Activated CD8-positive, alpha-beta memory T cell treated with anti-CD3 and anti-CD28 coated beads for 4 hours (primary cell): Measurements from ENCODE around the gene AKAP6.
"Not testable (repeated sequence)": the region's sequence is repeated elsewhere in the genome, so short reads cannot be mapped to it uniquely, and the experiment has no call there.

ENCODE experiments used
- DNase-seq, 2 donors: peaks; one replicate each; pipeline ENCODE4 v3.0.0-alpha.2; 2020; ENCODE audit warnings: low read depth in 2 of 2

AKAP6 gene

DNA sequence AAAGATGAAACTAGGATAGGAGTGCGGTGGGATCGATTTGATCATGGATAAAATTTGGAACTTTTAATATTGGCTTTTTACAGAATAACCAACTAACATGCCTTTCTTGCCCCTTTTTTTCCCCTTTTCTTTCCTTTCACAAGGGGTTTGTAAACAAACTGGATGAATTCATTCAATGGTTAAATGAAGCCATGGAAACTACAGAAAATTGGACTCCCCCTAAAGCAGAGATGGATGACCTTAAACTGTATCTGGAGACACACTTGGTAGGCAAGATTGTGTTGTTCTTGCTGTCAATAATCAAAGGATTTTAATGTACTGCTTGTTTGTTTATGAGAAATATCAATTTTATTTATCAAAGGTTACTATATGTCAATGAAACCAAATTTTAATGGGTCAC is 247.9 kb downstream of the AKAP6 start:
- no peak for DNase-seq

DNA sequence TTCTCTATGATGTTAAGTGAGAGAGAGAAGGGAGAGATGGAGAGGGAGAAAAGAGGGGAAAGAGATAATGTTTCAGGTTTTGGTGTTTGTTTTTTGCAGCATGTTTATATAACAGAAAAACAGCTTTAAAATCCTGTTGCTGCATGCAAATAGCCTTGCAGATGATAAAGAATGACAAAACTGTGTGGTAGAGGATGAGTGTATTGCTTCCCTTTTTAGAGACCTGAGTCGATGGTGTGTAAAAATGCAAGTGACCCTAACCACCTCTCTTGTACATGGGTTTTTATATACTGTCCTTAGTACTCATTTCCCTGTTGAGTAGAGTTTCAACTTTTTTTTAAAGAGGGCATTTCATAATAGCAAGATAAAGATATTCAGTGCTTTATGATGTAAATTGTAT is 249.1 kb downstream of the AKAP6 start:
- DNase-seq: no peak

DNA sequence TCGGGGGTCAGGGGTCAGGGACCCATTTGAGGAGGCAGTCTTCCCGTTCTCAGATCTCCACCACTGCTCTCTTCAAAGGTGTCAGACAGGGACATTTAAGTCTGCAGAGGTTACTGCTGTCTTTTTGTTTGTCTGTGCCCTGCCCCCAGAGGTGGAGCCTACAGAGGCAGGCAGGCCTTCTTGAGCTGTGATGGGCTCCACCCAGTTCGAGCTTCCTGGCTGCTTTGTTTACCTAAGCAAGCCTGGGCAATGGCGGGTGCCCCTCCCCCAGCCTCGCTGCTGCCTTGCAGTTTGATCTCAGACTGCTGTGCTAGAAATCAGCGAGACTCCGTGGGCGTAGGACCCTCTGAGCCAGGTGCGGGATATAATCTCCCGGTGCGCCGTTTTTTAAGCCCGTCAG is 254.3 kb downstream of the AKAP6 start:
- DNase-seq: not testable (repeated sequence)

DNA sequence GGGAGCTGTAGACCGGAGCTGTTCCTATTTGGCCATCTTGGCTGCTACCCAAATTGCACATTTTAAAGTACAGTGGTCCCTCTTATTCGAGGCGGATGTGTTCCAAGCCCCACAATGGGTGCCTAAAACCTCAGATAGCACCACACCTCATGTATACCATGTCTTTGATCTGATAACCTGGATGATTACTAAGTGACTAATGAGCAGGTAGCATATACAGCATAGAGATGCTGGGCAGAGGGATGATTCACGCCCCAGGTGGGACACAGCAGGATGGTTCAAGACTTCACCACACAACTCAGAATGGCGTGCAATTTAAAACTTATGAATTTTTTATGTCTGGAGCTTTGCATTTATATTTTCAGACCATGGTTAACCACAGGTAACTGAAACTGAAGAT is 255.0 kb downstream of the AKAP6 start:
- DNase-seq: no peak

DNA sequence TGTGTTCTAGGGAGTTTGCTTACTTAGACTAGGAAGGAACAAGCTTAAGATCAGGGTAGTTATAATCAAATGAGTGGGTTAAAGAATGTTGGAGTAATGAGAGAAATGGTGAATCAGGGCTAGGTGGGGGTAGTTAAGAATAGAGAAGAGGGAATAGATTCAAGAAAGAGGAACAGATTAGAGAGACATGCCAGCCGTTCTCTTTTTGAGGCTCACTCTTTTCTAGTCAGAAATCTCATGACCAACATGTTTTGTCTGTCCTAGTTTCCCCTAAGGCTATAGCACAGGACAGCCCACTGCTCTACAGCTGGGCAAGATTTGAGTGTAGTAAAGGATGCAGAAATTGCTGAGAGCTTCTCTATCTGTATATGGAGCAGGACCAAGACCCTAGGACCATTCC is 258.4 kb downstream of the AKAP6 start:
- DNase-seq: no peak

DNA sequence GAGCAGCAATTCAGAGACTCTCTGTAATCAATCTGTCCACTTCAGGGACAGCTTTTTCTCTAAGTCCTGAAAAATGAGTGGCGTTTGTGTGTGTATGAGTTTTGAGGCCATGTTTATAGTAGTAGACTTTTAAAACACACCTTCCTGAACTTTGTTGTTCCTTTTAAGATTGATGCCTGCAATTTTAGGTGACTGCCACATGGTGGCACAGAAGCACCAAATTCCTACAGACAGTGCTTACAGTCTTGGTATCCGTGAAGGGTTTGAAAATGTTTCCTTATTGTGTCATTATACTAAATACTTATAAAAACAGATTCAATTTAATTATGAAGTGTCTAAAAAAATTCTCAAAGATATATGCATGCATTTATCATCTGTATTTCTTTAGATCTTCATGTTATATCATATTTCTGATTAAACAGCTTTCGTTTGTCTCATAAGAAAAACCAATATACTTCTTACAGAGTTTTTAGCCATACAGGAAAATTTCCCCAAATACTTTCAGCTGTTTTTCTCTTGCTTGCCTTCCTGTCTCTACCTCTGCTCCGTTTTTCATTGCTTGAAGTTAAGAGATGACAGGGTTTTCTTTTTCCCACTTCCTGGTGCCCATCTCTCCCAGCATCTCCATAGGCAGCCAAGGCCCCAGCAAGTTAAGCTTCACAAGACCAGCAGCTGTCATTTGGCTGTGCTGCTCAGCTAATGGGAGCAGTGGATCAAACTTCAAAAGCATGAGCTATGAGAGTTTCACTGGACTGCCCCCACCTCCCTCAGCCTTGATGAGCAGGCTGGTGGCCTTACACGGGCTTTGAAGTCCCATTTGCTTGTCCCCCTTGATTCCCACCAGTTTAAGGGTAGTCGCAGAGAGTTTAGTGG is 259.6 kb downstream of the AKAP6 start:
- DNase-seq: no peak

DNA sequence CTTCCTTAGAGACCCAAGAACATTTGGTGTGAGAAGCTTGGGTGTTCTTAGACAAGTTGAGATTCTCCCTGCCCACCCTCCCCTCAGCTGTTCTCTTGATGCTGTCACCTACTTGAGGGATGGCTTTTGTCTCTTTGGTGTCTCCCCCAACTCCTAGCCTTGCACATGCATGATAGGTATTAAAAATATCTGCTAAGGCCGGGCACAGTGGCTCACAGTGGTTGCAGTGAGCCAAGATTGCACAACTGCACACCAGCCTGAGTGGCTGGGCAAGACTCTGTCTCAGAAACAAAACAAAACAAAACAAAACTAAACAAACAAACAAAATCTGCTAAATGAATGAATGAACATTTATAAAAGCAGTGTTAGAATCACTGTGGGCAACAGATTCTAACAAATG is 261.1 kb downstream of the AKAP6 start:
- DNase-seq: no peak

DNA sequence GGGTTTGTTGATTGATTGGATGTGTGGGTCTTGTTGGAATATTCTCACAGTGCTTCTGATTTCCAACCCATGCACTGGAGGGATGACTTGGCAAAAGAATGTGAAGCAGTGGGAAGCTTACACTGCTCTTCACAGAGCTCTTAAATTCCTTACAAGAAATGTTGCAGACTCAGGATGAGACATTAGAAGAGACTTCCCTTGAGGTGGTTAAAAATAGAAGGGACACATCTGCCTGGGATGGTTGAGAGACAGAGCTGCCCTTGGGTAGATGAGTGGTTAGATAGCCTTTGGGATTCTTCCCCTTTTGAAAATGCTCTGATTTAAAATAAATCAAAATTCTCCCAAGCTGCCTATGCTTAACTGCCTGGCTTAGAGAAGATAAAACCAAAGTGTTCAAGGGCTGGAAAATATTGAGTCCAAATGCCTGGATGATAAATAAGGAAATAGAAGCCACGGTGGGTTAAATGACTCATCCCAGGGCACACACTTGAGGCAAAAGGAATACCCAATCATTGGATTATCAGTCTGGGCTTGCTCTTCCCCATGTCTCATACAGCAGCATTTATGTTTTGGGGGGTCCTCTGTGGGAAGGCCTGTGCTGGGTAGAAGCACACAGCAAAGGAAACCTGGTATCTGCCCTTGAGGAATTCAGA is 264.3 kb downstream of the AKAP6 start:
- DNase-seq: no peak

DNA sequence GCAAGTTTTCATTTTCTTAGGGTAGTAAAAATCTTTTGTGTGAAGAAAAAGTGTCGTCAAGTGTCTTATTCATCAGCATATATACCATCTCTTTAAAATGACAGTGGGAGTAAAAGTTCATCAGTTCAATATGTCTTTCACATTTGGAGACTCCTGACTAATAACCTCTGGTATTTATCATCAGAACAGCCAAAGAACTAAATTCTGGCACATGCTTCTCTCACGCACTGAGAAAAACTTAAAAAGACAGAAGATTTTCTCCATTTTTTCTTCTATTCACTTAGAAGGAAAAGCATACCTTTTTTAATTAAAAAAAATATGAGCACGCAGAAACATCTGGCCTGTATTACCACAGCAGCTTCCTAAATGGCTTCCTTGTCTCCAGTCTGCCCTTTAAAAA is 265.7 kb downstream of the AKAP6 start:
- no peak for DNase-seq

DNA sequence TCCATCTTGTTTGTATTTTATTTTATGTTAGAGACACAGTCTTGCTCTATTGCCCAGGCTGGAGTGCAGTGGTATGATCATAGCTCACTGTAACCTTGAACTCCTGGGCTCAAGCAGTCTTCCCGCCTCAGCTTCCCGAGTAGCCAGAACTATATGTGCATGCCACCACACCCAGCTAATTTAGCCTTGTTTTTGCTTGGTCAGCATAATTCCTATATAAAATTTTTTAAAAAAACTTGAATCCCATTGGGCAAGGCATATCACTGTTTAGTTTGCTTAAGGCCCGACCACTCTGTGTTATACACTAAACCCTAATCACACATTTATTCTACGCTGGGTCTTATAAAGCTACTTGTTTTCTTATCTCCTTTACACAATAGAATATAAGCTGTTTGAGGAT is 266.4 kb downstream of the AKAP6 start:
- DNase-seq: no peak

DNA sequence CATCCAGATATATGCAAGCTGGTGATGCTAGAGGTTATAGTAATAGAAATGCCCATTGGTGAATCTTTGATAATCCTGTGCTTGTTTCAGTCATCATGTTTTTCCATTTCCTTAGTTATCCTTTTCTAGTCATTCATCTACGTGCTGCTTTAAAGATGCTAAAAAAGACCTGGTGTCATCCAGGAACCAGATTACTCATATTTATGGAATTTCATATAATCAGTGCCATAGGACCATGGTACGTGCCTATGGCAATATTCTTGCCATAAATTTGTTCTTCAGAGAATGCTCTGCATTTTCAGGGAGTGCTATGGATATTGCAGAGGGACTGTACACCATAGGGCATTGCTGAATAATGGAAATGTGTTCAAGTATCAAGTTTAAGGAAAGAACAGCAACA is 267.3 kb downstream of the AKAP6 start:
- no peak for DNase-seq

DNA sequence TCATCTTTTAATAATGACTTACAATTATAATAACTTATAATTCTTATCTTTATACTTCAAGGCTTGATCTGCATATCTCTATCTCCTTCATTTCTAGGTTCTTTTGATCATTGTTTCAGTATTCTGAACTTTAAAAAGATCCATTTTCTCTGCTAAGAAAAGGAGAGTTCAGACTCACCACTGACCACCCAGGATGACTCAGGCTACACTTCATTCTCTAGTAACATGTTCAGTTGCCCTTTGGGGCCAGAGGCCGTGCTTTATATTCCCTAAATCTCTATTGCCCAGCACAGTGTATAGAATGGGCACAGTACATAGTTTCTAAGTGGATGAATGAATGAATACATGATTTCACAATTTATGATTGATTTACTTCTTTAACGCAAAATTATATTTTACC is 268.7 kb downstream of the AKAP6 start:
- DNase-seq: no peak

DNA sequence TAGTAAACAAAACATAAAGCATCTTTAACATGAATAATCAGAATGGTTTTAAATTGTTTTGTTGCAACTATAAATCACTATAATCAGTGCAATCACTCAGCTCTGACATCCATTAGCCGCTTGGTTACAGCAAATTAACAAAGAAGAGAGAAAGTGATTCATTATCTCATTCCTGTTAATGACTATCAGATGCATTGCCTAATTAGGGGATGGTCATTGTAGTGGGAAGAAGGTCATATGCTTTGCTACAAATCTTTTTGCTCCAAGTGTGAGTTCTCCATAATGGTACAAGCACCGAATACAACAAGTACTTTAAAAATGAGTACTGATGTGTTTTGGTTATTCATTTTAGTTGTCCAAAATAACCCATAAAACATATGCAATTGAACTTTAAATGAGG is 272.0 kb downstream of the AKAP6 start:
- no peak for DNase-seq

DNA sequence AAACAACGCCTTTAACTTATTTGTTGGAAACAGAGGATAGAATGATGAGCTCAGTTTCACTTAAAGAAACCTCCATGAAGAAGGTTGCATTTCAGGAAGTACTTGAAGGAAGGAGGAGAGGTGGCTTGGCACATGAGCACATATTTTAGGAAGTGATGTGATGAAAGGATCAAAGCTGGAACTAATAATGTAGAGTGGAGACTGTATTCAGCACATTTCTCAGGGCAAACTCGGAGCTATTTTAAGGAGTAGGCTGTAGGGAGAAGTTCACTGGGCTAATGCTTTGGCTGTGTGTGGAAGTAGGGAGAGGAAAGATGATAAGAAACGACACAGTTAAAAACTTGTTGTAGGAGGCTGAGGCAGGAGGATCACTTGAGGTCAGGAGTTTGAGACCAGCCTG is 272.8 kb downstream of the AKAP6 start:
- no peak for DNase-seq

DNA sequence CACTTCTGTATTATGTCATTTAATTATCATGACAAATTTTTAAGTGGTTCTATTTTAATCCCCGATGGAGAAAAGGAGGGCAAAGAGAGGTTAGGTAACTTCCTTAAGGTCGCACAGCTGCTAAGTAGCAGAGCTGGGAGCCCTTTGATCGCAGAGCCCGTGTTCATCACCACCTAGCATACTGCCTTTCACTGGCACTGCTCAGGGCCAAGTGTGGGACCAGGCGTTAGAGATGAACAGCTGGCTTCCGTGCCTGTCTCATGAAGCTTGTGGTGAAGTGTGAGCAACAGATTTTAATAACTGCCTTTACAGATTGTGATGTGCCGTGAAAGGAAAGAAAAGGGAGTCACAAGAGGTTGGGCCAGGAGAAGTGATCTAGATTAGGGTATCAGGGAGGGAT is 273.6 kb downstream of the AKAP6 start:
- no peak for DNase-seq

DNA sequence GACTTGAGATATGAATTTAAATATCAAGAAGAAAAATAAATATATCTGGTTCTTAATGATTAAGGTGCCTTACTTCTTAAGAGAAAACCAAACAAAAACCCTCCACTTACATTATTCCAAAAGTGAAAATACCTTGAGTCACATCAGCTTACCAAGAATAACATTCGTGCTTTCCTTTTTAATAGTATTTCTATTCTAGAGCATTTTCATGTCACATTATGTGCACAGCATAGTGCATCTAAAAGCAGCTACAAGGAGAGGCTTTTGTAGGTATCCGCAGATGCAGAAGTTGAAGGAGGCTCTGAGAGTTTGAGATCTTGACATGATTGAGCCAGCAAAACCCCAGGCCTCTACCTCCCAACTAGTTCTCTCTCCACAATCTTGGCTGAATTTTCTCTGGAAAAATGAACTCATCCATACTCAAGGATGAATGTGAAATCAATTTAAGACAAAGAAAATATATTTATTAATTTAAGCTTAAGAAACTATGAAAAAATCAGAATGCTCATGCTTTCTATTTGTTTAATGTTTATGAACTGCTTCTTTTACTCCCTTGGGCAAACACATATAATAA is 275.0 kb downstream of the AKAP6 start:
- no peak for DNase-seq

DNA sequence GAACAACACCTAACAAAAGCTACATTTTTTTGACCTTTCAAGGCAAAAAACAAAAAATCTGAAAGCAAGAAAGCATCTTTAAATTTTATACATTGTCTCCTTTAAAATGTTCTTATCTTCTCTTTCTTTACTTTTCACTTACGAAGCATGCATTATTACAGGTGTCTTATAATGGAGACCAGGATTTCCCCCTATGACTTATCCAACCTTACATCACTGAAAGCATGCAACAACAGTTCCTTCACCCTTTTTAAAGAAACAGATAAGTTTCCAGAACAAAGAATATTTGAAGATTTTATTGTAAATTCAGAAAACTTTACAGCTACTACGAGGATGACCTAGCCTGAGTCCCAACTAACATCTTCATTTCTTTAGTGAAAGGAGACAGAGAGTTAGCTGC is 277.2 kb downstream of the AKAP6 start:
- DNase-seq: no peak

DNA sequence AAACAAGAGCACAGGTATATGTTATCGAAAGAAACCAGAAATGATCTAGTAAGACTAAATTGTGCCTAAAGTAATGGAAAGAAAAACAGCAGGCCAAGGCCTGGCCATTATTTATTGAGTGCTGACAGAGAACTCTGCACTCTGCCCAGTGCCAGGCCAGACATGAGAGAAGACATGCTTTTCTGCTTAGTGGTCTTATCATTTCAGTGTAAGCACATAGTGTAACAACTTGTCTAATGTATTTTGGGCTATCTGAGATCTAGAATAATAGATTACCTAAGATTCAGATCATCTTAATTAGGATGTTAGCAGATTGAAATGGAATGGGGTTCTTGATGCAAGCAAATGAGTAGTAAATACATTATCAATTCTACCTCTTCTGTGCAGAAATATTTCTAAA is 278.3 kb downstream of the AKAP6 start:
- DNase-seq: no peak

DNA sequence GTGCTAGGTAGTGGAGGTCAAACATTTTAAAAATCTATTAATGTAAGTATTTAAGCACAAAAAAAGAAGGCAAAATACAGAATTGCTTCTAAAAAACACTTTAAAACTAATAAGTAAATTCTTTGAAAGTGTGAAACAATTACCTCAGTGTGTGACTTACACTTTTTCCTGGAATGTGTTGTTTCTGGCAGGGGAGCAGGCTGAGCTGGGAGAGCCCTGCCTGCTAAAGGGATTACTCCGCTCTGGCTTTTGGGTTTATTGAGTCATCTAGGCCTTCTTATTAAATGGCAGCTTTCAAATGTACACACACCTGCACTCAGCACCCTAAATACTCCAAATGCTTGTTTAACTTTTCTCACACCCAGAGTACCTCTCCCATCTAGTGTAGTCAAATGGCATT is 279.8 kb downstream of the AKAP6 start:
- DNase-seq: no peak

DNA sequence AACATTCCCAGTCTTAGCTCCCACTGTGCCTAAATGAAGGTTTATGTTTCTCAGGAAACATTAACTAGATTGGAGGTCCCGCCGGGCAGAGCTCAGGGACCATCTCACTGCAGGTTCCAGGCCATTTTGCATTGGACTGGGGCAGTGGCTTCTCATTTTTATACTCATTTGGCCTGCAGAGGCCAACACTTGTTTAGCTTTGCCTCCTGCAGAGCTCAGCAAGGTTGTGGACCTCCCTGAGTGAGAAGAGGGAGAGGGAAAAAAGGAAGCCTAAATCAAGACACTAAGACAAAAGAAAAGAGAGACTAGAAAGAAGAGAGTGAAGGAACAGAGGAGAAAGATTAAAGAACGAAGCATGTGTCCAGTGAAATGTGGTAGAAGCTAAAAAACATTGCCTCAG is 280.3 kb downstream of the AKAP6 start:
- DNase-seq: no peak

DNA sequence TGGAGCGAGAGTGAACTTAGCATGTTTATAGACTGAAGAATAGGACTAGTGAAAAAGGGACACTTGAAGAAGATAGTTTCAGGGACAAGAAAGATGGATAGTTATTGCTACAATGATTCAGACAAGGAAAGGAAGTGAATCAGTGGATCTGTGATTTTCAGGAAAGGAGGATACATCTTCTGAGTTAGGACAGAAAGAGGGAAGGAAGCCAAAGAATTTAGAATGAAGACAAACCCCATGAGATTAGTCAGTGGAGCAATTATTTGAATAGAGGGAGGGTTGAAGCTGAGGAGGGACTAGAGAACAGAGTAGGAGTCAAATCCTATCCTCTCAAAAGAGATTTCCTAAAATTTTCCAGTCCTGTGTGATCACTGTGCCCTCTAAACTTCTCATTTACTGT is 282.7 kb downstream of the AKAP6 start:
- DNase-seq: no peak

DNA sequence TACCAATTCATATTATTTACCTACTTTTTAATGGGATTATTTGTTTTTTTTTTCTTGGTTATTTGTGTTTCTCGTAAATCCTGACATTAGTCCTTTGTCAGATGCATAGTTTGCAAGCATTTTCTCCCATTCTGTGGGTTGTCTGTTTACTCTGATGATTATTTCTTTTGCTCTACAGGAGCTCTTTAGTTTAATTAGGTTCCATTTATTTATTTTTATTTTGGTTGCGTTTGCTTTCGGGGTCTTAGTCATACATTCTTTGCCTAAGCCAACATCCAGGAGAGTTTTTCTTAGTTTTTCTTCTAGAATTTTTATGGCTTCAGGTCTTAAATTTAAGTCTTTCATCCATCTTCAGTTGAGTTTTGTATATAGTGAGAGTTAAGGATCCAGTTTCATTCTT is 289.9 kb downstream of the AKAP6 start:
- DNase-seq: no peak

DNA sequence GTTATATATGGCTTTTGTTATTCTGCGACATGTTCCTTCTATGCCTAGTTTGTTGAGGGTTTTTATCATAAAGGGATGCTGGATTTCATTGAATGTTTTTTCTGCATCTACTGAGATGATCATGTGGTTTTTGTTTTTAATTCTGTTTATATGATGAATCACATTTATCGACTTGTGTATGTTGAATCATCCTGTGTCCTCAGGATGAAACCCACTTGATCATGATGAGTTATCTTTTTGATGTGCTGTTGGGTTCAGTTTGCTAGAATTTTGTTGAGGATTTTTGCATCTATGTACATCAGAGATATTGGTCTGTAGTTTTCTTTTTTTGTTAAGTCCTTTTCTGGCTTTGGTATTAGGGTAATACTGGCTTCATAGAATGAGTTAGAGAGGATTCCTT is 291.2 kb downstream of the AKAP6 start:
- DNase-seq: no peak
